RPMI8226 (cell line): ENCODE results near the gene MASP1.
"Not testable (repeated sequence)": the region's sequence is repeated elsewhere in the genome, so short reads cannot be mapped to it uniquely, and the experiment has no call there.

ENCODE experiments used
- DNase-seq: peaks from one replicate; pipeline ENCODE4 v3.0.0-alpha.2; 2015

MASP1 gene

GRCh38 chr3:187222801-187223200 lies 68.7 kb downstream of the MASP1 start:
- no peak for DNase-seq

- DNase-seq = no peak
Measured at GRCh38 chr3:187215460-187215859, 76.1 kb downstream of the MASP1 start.

DNA sequence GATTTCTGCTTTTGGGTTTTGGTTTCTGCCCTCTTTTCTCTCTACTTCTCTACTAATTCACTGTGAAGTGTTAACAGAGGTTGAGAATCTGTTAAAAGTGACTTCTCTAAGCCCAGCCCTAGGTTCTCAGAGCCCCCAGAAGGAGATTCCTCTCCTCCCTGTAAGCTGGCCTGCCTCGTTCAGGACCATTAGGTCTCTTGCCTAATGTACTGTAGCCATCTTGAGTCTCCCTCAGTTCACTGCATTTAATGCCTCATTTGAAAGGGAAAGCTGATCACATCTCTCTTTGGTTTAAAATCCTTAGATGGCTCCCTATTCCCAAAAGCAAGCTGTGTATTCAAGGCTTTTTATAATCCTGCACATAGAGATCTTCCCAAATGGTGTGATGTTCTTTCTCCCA lies 77.9 kb downstream of the MASP1 start:
- DNase-seq = no peak

GRCh38 chr3:187212705-187213104 lies 78.8 kb downstream of the MASP1 start:
- no peak for DNase-seq

DNA sequence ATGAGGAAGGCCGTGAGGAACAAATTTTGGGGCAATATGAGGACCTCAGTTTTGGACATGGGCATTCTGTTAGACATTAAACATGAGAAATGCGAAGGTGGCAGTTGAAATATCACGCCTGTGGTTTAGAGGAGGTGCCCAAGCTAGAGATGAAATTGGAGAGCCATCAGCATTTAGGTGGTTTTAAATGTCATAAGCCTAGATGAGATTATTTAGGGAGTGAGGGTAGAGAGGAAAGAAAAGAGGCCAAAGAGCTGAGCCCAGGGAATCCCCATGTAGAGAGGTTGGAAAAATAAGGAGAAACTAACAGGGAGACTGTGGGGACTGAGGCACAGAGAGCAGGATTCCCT lies 79.4 kb downstream of the MASP1 start:
- DNase-seq = no peak

DNA sequence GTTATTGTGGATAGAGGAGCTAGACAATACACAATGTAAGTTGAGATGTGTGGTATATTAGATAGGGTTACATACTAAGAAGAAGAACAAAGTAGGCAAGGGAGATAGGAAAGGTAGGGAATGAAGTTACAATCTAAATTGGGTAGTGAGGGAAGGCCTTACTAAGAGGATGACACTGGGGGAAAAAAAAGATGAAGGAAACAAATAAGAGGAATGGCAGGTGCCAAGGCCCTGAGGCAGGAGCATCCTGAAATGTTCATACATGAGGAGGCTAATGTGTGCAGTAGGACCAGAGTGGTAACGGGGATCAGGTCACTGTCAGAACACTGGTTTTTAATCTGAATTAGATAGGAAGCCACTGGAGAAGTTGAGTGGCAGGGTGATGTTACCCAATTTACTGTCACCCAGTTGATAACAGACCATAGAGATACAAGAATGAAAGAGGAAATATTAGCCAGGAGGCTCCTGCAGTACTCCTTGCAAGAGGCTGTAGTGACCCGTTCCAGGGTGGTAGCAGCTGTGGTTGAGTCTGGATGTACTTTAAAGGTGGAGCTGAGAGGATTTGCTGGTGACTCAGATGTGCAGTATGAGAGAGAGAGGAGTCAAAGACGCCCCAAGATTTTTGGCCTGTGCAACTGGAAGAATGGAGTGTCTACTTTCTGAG lies 79.9 kb downstream of the MASP1 start:
- DNase-seq = no peak

DNA sequence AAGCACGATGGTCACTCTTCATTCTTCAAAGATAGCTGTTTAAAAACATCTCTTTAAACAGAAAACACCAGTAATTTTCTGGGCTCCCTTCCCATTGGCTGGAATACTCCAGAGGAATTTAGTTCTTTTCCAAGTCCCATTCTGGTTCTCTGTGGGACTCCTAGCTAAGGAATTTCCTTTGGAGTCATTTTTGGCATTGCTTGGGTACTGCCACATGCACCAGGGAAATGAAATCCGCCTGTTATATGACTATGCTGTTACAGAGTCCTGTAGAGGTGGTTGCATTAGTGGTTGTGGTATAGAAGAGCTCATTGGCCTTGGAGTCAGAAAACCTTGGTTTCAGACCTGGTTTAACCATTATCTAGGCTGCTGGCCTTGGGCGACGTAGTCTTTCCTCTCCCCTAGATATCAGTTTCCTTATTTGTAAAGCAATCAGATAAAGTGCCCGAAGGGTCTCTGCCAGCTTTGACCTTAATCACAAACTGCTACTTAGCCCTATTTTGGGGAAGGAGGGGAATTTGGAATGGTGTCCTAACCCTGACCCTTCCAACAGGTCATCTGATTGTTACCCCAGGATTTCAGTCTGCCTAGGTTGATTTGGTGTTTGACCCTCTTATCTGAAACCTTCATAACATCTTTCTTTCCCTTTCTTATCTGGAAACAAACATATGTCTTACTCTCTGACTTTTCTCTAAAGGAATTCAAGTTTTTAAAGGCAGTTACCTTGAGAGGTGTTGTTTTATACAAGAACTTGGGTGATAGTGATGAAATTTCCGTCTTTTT lies 80.8 kb downstream of the MASP1 start:
- no peak for DNase-seq

DNA sequence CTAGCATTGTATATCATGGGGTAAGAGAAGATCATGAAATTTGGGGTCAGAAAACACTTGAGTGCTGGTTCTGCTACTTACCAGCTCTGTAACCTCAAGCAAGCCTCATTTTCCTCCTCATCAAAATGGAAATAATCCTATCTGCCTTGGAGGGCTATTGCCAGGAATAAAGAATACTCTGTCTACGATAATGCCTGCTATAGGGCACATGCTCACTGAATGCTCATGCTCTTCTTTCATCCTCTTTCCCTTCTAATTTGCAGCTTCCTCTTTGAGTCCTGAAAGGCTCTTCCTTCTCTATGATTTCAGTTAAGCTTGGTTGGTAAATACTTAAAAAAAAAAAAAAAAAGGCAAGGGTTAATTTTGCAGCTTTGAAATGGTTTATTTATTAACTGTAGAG lies 81.4 kb downstream of the MASP1 start:
- no peak for DNase-seq

- no peak for DNase-seq
Measured at GRCh38 chr3:187209491-187209890, 82.0 kb downstream of the MASP1 start.

GRCh38 chr3:187208159-187208558 lies 83.4 kb downstream of the MASP1 start:
- DNase-seq = no peak

DNA sequence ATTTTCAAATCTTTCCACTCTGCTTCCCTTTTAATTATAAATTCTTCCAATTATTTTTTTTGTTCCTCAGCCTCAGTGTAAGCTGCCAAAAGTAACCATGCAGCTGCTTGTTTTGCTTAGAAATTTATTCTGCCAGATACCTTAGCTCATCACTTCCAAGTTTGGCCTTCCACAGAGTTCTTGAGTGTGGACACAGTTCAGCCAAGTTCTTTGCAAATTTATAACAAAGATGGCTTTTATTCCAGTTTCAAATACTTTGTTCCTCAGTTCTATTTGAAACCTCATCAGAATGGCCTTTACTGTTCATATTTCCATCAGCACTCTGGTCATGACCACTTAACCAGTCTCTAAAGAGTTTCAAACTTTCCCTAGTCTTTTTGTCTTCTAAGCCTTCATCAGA lies 83.9 kb downstream of the MASP1 start:
- DNase-seq = no peak

DNA sequence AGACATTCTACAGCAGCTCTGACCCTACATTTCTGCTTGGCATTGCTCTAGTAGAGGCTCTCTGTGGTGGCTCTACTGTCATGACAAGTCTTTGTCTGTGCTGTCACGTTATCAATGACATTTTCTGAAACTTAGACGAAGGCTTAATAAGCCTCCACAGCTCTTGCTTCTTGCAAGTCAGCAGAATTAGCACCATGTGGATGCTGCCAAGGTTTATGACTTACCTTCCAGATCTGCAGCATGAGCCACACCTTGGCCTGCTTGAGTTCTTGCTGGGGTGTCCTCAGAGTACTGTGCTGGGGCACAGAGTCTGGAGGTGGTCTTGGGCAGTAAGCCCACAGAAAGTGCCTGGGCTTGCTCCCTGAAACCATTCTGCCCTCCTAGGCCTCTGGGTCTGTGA lies 84.5 kb downstream of the MASP1 start:
- no peak for DNase-seq

DNA sequence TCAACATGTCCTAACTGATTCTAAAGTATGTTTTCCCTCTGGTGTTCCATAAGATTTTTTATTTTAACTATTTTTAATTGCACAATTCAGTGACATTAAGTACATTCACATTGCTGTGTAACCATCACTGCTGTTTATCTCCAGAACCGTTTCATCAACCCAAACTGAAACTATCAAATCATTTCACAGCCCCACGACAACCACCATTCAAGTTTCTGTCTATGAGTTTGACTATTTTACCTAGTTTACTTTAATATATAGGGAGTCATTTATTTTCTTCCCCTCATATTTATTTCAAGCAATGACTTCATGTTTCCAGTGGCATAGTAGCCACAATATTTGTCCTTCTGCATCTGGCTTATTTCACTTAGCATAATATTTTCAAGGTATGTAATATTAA lies 85.9 kb downstream of the MASP1 start:
- DNase-seq = no peak

GRCh38 chr3:187199463-187200050 lies 92.0 kb downstream of the MASP1 start:
- not testable (repeated sequence) for DNase-seq

GRCh38 chr3:187198490-187198889 lies 93.0 kb downstream of the MASP1 start:
- no peak for DNase-seq

DNA sequence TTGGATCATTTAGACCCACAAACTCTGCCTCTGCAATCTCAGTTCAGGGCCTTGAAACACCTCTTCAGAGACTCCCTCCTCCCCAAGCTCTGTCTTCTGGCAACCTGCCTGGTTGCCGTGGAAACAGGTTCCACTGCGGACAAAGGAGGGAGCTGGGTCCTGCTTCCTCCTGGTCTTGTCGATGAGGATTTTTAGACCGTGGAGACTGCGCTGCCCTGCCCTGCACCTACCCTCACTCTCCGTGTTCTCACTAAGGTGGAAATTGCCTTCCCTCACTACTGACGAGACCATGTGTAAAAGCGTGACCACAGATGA lies 94.2 kb downstream of the MASP1 start, which contains the start of gene RTP1:
Gene RTP1, plus strand, starts transcription at position 152 of the 315 bp plus-strand sequence. Its CDS starts 30 bp downstream, at position 182.
- DNase-seq = no peak

DNA sequence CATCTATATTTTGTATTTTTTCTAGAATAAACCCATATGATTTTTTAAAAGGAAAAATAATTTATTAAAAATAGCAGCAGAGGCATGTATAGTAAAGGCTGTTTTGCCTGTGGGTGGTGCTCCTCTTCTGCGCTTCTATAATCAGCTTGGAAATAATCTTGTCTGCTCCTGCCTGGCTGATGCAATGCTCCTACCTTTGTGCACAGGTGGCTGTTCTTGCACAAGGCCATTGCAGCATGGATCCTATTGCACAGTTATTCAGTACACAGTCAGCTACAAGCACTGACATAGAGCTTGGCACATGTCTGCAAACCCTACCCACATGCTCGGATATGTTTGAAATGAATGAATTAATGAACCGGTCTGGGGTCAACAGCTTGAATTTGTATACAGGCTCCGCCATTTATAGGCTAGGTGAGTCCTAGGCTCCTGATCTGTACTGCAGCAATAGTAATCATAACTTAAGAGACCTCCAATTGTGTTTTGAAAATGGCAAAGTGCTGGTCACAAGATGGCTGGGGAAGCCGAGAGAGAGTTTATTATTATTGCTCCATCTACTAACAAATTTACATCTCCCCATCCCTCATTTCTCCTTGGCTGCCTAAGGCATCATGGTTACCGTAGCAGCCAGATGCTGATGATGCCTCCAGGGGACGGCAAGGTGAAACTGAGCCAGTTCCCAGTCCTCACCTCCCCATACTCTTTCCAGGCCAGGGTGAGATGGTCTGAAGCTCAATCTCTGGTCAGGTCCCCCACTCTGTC lies 94.8 kb downstream of the MASP1 start:
- no peak for DNase-seq

- DNase-seq = no peak
Measured at GRCh38 chr3:187193181-187193580, 98.4 kb downstream of the MASP1 start.

DNA sequence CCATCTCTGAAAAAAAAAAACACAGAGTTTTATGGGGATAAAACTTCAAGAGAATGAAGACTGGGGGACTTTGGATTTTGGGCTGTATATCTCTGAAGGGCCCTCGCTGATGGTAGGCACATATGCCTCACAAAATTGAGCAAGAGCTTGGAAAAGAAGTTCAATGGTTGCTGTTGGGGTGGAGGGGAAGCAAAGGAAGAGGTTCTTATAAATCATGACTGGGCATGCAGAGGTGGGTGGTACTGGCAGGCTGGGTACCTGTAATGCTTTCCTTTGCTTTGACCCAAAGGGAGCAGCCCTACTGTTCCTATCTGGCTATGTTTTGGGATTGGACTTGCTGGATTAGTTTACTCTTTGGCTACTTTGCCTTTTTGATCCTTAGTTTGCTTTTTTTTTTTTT lies 100.3 kb downstream of the MASP1 start:
- no peak for DNase-seq

GRCh38 chr3:187188931-187189330 lies 102.6 kb downstream of the MASP1 start:
- no peak for DNase-seq

GRCh38 chr3:187186801-187187421 lies 104.6 kb downstream of the MASP1 start:
- DNase-seq = no peak

GRCh38 chr3:187186375-187186774 lies 105.2 kb downstream of the MASP1 start:
- no peak for DNase-seq

GRCh38 chr3:187185759-187186158 lies 105.8 kb downstream of the MASP1 start:
- DNase-seq = no peak
